Measurements from ENCODE around the gene TBL1X. TPM values are rescaled to one million over a fixed set of nuclear protein-coding genes. Genes with fewer than 3 reads are reported as not detected.

The TBL1X gene
- total and polyA plus RNA-seq, 2 of the 4 experiments (the other 2 are of a cell fraction), result 16.2 to 20.8 TPM

DNA sequence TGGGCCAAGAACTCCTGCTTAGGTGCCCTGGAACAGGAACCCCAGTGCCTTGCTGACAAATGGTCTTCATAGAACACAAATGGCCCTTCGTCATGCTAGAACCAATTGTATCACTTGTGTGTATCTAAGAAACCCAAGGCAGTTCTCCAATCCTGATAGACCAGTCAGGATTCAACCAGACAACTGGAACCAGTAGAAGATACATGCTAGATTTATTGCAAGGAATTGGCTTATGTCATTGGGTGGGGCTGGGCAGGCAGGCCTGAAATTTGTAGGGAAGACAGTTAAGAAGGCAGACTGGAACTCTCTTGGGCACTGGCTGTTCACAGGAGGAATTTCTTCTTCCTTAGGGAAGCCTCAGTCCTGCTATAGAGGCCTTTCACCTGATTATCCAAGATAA, 17.0 kb upstream of the TBL1X start:
- no peak overlapping the region for H2AFZ ChIP-seq (replicated peaks; ENCODE audit: low read length, poor library complexity)

More for the DNA sequence above, 17.0 kb upstream of the TBL1X start:
- CTCF ChIA-PET, result interaction anchor here (1.0 kb wide), 1 partner anchor 10 kb away, joined by 3 read pairs; no protein-coding TSS in a partner anchor
- Histone ChIP-seq H3K14ac (replicated peaks; ENCODE audit: low read depth, low read length) (no peak overlapping the region; the same call in 1 of the 2 replicates), H3K27me3 (ENCODE audit: control insufficient read depth, insufficient read depth, low read length) (no peaks in the 10 kb centered on the region), H3K79me1 (ENCODE audit: low read depth in 1 of 2, low read length in 2 of 2) (no peaks in the 10 kb centered on the region), H4K5ac (ENCODE audit: low read depth, low read length) (no peak overlapping the region), H4K91ac (ENCODE audit: insufficient read depth, low read depth, low read length) (no peak overlapping the region), H3K4me3 (ENCODE audit: insufficient read depth, low read depth, low read length) (no peak overlapping the region), H4K20me1 (ENCODE audit: insufficient read depth, low read length) (no peaks in the 10 kb centered on the region), H2AK5ac (ENCODE audit: low read depth, low read length) (no peak overlapping the region), H3K4me2 (ENCODE audit: low read depth, low read length) (no peak overlapping the region), H3K9me1 (ENCODE audit: insufficient read depth, low read length) (no peaks in the 10 kb centered on the region), H3K9ac (ENCODE audit: low read depth, low read length) (no peak overlapping the region), H2BK5ac (ENCODE audit: low read depth, low read length, poor library complexity, severe bottlenecking) (no peak overlapping the region), H3K4ac (ENCODE audit: low read depth, low read length) (0 out of 2 replicates have a peak overlapping the region, but pooled peaks have one; percentile 60), H3K9me3 (ENCODE audit: control insufficient read depth, insufficient read depth, low read length) (no peaks in the 10 kb centered on the region; the same call in 1 of the 2 replicates), H3K56ac (ENCODE audit: extremely low read depth, insufficient read depth, low read length) (no peak overlapping the region), H3K4me1 (ENCODE audit: control insufficient read depth, insufficient read depth, low read length) (no peaks in the 10 kb centered on the region), H2BK15ac (ENCODE audit: low read depth, low read length) (no peak overlapping the region), H3K36me3 (ENCODE audit: control insufficient read depth, insufficient read depth, low read length) (no peaks in the 10 kb centered on the region), H2BK120ac (ENCODE audit: low read depth, low read length) (no peak overlapping the region), H3K18ac (ENCODE audit: low read depth, low read length) (no peak overlapping the region; the same call in 1 of the 2 replicates), H2BK20ac (ENCODE audit: low read depth, low read length) (no peak overlapping the region), H4K8ac (ENCODE audit: low read depth in 2 of 2, low read length in 2 of 2) (no peak overlapping the region), H2AK9ac (replicated peaks; ENCODE audit: low read depth, low read length, poor library complexity) (no peak overlapping the region), H3K27ac (ENCODE audit: insufficient read depth, low read length) (no peak overlapping the region), H3K23ac (ENCODE audit: low read depth, low read length) (no peak overlapping the region)
- intact Hi-C loops (cut with micrococcal nuclease) (no loop called here), dilution Hi-C loops (cut with HindIII; ENCODE audit: low sequenced_read_pairs, unreplicated experiment) (no loop called here), in situ Hi-C loops (cut with MboI; ENCODE audit: low sequenced_read_pairs) (no loop called here)
- POLR2A ChIA-PET (ENCODE audit: unreplicated experiment), result no interaction called here
- no peak for DNase-seq
- no TSS peak for BruUV-seq (replicated peaks)
- TF ChIP-seq BHLHE40 (IDR thresholded peaks at IDR 0.05; ENCODE audit: low read depth, low read length), result no peak
- TF ChIP-seq, protein P1, sequence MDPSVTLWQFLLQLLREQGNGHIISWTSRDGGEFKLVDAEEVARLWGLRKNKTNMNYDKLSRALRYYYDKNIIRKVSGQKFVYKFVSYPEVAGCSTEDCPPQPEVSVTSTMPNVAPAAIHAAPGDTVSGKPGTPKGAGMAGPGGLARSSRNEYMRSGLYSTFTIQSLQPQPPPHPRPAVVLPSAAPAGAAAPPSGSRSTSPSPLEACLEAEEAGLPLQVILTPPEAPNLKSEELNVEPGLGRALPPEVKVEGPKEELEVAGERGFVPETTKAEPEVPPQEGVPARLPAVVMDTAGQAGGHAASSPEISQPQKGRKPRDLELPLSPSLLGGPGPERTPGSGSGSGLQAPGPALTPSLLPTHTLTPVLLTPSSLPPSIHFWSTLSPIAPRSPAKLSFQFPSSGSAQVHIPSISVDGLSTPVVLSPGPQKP (IDR thresholded peaks at IDR 0.05; ENCODE audit: borderline replicate concordance, low read depth, low read length), result no peak
- no peak for TF ChIP-seq CEBPB (IDR thresholded peaks at IDR 0.05; ENCODE audit: low read depth, low read length)
- TF ChIP-seq MAZ (IDR thresholded peaks at IDR 0.05; ENCODE audit: borderline replicate concordance, low read depth, low read length), result no peak
- TF ChIP-seq SMC3 (IDR thresholded peaks at IDR 0.05; ENCODE audit: low read depth, low read length), result no peak
- TF ChIP-seq FOS (IDR thresholded peaks at IDR 0.05; ENCODE audit: low read depth, low read length), result no peak
- TF ChIP-seq, protein P2, sequence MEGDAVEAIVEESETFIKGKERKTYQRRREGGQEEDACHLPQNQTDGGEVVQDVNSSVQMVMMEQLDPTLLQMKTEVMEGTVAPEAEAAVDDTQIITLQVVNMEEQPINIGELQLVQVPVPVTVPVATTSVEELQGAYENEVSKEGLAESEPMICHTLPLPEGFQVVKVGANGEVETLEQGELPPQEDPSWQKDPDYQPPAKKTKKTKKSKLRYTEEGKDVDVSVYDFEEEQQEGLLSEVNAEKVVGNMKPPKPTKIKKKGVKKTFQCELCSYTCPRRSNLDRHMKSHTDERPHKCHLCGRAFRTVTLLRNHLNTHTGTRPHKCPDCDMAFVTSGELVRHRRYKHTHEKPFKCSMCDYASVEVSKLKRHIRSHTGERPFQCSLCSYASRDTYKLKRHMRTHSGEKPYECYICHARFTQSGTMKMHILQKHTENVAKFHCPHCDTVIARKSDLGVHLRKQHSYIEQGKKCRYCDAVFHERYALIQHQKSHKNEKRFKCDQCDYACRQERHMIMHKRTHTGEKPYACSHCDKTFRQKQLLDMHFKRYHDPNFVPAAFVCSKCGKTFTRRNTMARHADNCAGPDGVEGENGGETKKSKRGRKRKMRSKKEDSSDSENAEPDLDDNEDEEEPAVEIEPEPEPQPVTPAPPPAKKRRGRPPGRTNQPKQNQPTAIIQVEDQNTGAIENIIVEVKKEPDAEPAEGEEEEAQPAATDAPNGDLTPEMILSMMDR (conservative IDR thresholded peaks at IDR 0.05; ENCODE audit: low read depth, low read length), result no peak
- TF ChIP-seq MAFK (IDR thresholded peaks at IDR 0.05; ENCODE audit: low read depth, low read length), result no peak
- no peak for TF ChIP-seq RAD21 (IDR thresholded peaks at IDR 0.05; ENCODE audit: low read length)
- no peak for TF ChIP-seq MXI1 (IDR thresholded peaks at IDR 0.05; ENCODE audit: borderline replicate concordance, low read depth, low read length)
- TF ChIP-seq RCOR1 (IDR thresholded peaks at IDR 0.05; ENCODE audit: insufficient replicate concordance, low read length), result no peak
- no peak for TF ChIP-seq USF2 (IDR thresholded peaks at IDR 0.05; ENCODE audit: low read depth, low read length)
- TF ChIP-seq CHD1 (IDR thresholded peaks at IDR 0.05; ENCODE audit: low read depth, low read length), result no peak
- TF ChIP-seq RFX5 (IDR thresholded peaks at IDR 0.05; ENCODE audit: low read depth, low read length), result no peak
- no peak for TF ChIP-seq POLR2A (IDR thresholded peaks at IDR 0.05; ENCODE audit: low read depth, low read length)
- TF ChIP-seq NFE2L2 (IDR thresholded peaks at IDR 0.05; ENCODE audit: low read depth, low read length), result no peak
- WGBS, 2 experiments (ENCODE audit: extremely low coverage in 2 of 2, insufficient read length in 1 of 2), result no CpG with 5 or more reads among the region's 1 CpG
- ATAC-seq (ENCODE audit: low read depth), result no peak

Measured in IMR-90 (cell line).